Neural progenitor cell (in vitro differentiated cells): ENCODE data around the gene TSGA10IP.

Experiments used
- CTCF ChIP-seq: fragments of 200-600 bp; sonication (generic); IDR thresholded peaks from 2 replicates; pipeline ENCODE4 v1.5.1; 2017; ENCODE audit warnings: antibody characterized with exemption, mild to moderate bottlenecking
- EZH2 ChIP-seq: fragments of 200-600 bp; sonication (generic); IDR thresholded peaks from 2 replicates; pipeline ENCODE4 v1.6.1; 2017; ENCODE audit warnings: antibody characterized with exemption, mild to moderate bottlenecking, moderate library complexity
- EZH2phosphoT487 ChIP-seq: fragments of 200-600 bp; sonication (generic); IDR thresholded peaks from 2 replicates; pipeline ENCODE4 v1.6.1; 2017; ENCODE audit warnings: antibody characterized with exemption

- TF ChIP-seq CTCF (no peak), EZH2phosphoT487 (no peak), EZH2 (no peak)
Observed at GRCh38 chr11:65920372-65920802, 24.9 kb upstream of the TSGA10IP start.
